GM20000 (cell line): Measurements from ENCODE around the gene SRP9.

Source experiments
- DNase-seq: peaks from one replicate; pipeline ENCODE4 v3.0.0; 2012; ENCODE audit warnings: low spot score
- CTCF ChIP-seq: IDR thresholded peaks from 2 replicates; pipeline ENCODE4 v1.5.1; 2012; ENCODE audit warnings: mild to moderate bottlenecking, control low read depth; ENCODE audit errors: extremely low read depth, missing control alignments

SRP9 gene

GRCh38 chr1:225765982-225766674, 11.5 kb upstream of the SRP9 start:
- no peak for DNase-seq
- no peak for TF ChIP-seq CTCF

- no peak for TF ChIP-seq CTCF
- no peak for DNase-seq
Measured at GRCh38 chr1:225766967-225767633, 10.5 kb upstream of the SRP9 start.

DNA sequence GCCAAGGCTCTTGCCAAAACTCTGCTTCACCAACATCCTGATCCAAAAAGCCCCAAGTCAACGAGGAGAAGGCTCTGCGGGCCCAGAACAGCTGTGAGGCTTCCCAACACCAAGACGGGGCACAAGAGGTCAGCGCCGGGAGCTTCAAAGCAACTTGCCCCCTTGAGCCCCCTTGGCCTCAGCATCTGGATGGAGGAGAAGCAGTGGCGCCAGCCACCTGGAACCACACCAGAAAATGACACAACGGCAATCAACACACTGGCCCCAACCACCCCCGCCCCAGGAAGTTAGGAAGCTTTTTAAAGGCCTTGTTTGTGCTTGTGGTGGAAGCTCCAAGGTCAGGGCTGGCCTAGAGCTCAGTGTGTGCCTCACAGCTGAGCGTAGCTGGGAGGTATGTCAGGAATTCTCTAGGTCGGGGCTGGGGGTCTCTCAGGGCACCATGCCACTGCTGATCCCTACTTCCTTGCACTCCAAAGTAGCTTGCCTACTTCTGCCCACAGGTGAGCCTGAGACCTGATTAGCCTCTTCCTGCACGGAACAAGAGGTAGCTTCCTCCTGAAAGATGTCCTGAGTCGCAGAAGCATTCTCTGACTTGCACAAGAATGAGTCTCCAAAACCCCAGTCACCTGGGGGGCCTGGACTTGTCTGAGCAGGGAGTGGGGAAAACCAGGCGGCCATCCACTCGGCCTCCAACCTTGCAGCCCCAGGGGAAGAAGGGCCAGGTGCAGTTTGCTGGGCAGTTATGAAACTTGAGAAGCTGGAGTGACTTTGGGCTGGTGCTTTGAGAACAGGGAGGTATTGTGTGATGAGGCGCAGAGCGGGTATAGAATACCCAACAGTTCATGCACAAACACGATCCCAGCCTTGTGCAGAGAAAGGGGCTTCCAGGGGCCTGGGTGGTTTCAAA, 9.7 kb upstream of the SRP9 start:
- TF ChIP-seq CTCF = no peak
- DNase-seq = no peak

- TF ChIP-seq CTCF = no peak
Measured at GRCh38 chr1:225768662-225769426, 8.8 kb upstream of the SRP9 start.

DNA sequence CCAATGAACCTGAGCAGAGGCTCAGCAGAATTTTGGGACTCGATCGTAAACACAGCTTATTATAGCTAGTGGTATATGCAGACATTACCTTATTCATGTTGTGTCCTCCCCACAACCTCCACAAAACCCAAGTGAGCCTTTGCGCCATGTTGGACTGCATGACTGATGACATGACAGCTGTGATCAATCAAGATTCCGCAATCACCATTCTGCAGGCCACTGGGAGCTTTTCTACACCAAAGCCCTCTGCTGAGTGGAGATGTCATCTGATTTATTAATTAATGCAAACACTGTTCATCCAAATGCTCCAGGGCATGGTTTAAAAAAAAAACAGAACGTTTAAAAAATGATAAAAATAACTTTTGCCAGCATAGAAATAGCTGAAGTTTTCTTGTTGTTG, 7.9 kb upstream of the SRP9 start:
- DNase-seq = no peak
- TF ChIP-seq CTCF = no peak

More at GRCh38 chr1:225768662-225769426, 8.8 kb upstream of the SRP9 start:
- DNase-seq = no peak

DNA sequence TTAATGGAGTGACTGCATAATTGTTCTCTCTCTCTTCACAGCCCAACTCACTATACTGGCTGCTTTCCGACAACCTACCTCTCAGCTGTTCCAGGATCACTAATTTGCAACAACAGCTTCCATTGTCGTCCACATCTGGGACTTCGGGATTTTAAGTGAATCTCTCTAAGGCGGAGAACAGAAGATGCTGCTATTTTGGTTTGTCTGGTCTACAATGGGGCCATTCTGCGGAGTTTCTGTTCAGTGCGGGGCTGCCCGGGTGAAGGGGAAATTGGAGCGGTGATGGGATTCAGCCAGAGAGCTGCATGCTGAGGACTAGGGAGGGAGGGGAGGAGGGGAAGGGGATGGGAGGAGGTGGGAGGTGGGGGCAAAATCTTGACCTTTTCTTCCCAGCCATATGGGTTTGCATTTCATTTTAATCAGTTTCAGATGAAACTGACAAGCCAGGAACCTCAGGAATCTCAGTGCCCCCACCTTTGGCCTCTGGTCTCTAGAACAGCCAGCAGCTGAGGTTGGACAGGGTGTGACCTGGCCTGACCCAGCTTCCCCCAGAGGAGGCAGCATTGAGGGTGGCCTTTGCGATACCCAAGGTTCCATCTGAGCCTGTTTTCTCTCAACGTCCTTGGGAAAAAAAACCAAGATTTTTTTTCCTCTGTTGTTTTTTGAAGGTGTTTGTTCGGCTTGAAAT, 6.9 kb upstream of the SRP9 start:
- no peak for DNase-seq
- TF ChIP-seq CTCF = no peak
